GM21390 (cell line): ENCODE data around the gene C6orf136.

Experiments used
- ATAC-seq: cut with Tn5 transposase; IDR thresholded peaks from one replicate; pipeline ENCODE4 v1.9.1; 2021; ENCODE audit not compliant: unreplicated experiment

C6orf136 gene

DNA sequence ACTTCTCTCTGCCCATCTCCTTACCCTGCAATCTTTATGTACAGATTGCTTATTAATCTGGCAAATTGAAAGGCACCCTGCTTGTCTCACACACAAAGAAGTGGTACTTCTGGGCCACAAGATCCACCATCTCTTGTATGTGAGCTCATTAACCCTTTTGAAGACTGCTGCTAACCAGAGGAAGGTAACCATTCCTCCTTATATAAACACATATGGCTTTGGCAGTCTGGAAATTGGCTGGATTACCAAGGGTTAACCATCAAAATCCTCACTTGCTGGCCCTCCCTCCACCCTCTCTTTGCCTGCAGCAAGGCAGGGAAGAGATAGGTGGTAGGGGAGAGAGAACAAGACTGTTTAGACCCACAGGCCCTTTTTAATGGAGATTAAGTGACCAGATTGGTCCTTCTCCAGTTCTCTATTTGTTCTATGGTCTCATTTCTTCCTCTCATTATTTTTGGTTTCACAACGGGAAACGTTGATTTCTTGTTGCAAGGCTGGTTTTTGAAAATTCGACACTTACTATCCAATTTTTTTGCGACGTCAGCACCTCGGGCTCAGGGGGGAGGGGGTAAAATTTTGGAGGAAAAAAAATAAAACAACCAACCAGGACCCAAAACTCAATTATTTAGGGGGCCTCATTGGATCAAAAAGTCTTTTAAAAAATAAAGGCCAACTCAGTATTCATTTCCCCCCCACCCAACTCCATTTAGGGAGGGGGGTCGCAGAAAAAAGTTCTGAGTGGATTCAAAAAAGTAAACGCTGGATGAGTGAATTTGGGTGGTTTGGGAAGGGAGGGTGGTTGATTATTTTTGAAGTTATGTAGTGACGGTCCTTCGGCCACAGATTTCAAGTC is 30.7 kb upstream of the C6orf136 start:
- no peak for ATAC-seq

DNA sequence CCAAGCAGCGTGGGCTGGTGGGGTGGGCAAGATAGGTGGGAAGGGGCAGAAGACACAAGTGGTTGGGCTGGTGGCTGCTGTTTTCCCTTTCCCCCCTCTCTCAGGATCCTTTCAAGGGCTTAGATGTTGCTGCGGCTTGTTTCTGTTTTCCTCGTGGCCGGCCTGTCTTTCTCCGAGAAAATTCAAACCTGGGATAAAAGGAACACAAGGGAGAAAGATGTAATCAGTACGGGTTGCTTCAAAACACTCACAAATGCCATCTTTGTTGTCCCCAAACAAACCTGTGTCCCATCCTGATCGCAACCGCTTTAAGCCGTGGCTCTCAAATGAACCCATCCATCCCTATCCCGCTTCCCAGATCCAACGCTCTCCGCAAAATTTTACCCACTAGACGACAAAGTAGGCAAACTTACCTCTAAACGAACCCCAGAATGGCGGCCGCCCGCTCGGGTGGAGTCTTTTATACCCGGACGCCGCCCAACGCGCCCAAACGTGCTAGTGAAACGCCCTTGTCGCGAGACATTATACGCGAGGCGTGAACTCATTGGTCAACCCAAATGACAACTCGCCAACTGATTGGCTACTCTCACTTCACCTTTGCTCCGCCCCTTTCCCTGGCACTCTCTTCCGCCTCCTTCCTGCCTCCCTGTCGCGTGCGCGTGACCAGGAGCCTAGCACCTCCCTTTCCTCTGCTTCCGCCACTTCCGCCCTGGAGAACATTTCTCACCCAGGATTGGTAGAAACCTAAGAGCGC is 29.9 kb upstream of the C6orf136 start, which contains the start of gene PPP1R10:
PPP1R10 (minus strand) TSS at position 433 of the 754 bp plus-strand sequence. CDS start 7,299 bp downstream, outside the sequence.
- ATAC-seq, result peak; percentile 69

DNA sequence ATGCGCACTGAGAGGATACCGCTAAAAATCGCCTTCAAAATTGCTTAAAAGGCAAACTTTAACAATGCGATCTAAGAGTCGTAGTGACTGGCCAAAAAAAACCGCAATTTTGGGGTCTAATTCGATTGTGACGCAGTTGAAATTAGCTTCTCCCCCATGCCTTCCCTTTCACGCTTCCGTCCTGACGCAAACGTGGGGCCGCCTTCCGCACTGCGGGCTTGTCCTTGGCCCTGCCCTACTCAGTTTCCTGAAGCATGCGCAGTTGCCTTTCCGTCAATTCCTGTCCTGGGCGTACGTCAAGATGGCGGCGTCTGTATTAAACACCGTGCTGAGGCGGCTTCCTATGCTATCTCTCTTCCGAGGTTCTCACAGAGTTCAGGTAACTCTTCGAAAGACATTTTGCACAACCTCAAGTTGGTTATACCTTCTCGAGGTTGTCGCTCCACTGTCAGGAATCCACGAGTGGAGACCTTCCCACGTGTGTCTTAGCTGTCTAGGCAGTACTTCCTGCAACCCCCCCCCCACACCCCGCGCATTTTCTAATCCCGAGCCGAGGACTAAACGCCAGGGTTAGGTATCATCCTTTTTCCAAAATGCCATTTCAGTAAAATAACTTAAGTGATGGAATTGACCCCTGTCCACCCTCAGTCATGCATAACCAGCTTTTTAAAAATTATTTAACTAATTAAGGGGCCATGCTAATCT is 29.2 kb upstream of the C6orf136 start, which contains the start of gene MRPS18B:
MRPS18B (plus strand) TSS at position 276 of the 705 bp plus-strand sequence; CDS start at position 302, 26 bp downstream.
- peak; percentile 80 for ATAC-seq

DNA sequence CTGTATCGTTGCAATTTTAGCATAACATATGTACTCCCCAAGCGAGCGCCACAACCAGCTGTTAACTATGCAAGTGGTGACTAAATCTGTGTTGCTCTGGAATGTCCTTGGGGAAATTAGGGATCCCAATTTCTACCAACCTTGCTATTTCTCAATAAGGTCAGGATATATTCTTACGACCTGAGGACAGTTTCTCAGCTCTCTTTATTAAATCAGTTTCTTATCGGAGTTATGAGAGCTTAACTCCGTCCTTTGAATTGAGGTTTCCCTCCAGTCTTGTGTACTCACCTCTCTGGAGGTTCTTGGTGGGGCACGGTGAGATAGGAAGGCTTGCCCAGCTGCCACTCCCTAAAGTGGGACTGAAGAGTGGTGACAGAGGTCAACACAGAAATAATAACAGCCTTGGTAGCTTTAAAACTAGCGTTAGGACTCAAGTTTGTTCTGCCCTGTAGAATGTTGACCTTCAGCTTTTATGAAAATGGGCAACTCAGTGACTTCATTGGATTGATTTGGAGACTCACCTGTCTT is 28.6 kb upstream of the C6orf136 start:
- no peak for ATAC-seq

DNA sequence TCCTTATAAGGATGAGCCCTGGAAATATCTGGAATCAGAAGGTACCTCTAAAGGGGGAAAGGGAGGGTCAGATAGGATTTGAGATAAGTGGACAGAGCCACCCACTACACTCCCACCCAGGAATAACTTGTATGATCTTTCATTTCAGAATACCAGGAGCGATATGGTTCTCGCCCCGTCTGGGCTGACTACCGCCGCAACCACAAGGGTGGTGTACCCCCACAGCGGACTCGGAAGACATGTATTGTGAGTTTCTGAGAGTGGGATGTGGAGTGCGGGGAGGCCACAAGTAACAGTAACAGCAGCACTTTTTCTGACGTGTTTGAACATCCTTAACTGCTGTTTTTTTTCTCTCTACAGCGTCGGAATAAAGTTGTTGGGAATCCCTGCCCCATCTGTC is 27.4 kb upstream of the C6orf136 start:
- ATAC-seq, result no peak

DNA sequence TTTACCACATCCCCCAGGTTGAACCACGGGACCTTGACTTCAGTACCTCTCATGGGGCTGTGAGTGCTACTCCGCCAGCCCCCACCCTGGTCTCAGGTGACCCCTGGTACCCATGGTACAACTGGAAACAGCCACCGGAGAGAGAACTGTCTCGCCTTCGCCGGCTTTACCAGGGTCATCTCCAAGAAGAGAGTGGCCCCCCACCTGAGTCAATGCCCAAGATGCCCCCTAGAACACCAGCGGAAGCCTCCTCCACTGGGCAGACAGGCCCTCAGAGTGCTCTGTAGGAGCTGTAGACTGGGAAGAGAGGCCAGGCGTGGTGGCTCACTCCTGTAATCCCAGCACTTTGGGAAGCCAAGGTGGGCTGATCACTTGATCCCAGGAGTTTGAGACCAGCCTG is 21.4 kb upstream of the C6orf136 start:
- no peak for ATAC-seq

DNA sequence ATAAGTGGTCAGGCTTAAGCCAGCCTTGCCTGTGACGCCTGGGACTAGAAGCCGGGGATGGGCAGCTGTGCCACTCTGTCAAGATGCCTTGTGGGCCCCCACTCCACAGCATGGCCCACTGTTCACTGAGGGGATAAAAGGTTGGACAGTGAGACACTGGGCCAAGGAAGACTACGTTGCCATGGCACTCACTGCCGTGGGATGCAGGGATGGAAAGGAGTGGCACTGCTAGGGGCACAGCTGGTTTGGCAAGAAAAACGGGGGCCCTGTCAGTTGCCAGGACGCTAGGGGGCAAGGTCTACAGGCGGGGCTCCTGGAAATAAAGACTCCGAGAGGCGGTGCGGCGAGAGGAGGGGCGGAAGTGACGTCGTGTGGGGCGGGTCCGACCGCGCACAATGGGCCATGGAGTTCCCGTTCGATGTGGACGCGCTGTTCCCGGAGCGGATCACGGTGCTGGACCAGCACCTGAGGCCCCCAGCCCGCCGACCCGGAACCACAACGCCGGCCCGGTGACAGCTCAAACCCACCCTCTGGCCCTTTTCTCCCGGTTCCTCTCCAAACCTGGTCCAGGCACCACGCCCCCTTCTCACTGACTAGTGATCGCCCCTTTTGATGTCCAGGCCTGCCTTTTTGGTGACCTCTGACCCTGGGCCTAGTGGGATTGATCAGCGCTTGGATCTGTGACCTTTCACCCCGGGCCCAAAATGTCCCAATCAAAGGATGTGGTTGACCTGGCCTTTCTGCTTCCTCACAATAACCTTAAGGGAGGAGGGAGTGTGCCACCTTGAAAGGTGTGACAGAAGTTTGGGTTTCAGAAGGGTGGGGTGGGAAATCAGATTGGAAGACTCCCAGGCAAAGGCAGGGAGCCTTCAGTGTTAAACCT is 20.2 kb upstream of the C6orf136 start, which contains the start of gene ATAT1:
ATAT1 (plus strand) TSS at position 391 of the 883 bp plus-strand sequence.
- peak; percentile 86 for ATAC-seq

DNA sequence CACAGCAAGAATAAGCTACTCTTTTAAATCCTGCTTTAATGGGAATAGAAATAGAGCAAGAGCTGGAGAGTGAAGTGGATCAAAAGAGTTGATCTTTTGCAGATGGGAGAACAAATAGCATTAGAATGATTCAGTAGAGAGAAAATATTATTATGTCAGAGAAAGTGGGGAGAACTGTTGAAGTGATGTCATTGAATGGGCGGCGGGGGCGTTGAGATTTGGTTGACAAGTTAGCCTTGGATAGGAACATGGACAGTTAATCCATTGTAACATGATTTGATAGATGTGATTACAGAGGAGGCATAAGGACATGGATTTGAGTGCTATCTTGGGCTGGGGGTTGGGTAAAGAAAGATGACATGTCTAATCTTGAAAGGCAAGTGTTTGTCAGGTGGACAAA is 11.1 kb upstream of the C6orf136 start:
- no peak for ATAC-seq

DNA sequence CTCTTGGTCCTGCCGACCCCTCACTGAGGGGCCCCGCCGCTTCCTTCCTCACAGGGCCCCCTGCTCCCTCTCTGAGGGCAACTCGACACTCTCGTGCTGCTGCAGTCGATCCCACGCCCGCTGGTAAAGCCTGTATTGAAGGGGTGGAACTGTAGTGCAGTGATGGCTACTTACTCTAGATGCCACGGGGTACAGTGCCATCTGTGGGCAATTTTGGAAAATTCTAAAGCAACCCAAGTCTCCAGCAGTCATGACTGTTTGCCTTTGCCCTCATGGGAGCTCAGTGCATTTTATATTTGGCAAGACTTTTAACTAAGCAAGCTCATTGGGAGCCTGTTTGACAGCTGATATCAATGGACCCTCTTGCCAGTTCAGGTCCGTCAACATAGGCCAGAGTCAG is 6.5 kb upstream of the C6orf136 start:
- ATAC-seq, result no peak

DNA sequence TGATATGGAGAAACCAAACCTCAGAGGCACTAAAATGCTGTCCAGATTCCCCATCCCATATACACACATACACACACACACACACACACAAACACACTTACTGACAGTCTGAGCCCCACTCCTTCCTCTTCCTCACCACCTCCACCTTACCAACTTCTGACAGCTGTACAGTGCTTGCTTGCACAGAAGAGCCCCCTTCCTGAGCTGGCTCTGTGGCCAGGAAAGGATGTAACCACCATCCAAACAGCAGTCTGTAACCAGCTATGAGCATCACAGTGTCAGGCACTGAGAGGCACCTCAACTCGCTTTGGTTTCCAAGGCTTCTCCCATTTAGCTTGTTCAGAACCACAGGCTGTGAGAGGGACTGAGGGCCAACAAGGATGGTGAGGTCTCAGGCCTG is 5.9 kb upstream of the C6orf136 start:
- no peak for ATAC-seq

DNA sequence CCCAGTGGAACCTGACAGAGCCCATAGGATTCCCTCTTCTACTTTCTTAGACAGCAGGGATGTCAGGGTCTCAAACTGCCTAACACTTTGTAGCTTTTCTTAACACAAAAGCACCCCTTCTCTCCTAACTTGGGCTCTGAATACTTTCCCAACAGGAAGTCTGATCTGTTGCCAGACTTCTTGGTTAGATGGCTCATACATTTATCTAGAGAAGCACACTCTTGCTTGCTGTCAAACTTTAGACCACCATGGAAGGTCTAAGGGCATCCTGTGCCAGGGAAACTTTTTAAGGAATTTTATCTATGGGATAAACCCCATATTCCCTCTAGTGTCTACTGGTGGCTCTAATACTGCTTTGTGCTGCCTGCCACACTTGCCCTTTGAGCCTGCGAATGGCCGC is 3.3 kb upstream of the C6orf136 start:
- no peak for ATAC-seq

DNA sequence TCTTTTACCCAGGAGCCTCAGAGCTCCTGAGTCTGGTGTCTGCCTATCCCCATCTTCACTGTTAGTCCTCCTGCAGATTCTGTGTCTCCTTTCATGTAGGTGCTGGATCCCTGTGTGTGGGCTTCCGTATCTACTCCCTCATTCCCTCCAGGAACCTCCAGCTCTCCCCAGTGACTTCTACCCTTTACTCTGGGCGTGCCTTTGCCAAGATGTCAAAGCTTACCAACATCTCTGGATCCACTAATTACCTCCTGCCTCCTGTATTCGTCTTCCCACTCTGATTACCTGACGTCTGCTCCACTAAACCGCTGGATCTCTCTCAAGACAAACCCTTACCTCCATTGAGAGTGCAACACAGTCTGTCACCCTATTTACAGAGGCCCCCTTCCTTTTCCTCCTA is 2.2 kb upstream of the C6orf136 start:
- ATAC-seq, result no peak

DNA sequence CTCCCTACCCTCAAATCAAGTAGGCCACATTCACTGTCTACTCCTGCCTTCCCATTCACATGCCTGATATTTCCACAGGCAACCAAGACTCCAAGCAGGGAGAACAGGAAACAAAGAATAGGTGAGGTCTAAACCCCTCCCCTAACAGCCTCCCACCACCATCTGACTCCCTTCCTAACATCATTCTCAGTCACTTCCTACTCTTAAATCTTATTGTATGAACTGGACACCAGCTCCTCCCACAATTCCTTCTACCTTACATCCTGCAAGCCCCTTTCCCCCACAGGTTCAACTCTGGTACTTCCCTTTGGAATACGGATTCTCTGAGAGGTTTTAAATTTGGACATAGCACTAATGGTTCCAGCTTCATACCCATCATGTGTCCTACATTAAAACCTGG is 944 bp upstream of the C6orf136 start:
- ATAC-seq, result no peak

DNA sequence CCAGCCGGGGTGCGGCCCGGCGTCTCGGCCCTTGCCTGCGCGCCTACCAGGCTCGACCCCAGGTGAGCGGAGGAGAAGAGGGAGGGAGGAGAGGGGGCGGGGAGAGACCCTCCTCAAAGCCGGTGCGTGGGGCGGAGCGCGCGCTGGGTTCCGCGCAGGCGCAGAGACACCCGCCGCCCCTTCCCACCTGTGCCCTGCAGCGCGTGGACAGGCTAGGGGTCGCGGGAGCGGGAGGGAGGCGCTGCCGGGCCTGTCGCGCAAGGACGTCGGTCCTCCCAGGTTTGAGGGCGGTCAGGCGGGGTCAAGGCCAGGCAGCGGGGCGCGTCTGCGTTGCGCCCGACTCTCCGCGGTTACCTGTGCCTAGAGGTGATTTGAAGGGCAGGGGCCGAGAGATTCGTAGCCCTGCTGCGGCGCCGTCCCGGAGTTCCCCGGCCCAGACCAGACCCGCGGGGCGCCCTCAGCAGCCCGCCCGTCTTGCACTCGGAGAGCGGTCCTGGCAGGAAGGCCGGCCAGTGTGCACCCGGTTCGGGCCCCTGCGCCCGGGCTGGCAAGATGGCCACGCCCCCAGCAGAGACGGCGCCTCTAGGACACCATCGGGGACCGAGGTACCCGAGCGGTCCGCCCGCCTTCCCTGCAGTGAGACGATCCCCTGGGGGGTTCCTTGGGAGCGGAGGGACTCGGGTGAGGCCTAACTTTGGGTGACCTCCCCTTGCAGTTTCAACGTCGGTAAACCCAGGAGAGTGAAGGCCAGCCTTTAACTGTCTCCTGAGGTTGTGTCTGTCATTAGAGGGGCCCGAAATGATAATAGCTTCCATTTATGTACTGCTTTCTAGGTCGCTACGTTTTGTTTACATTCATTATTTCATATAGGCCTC is 546 bp downstream of the C6orf136 start:
- peak; percentile 65 for ATAC-seq

DNA sequence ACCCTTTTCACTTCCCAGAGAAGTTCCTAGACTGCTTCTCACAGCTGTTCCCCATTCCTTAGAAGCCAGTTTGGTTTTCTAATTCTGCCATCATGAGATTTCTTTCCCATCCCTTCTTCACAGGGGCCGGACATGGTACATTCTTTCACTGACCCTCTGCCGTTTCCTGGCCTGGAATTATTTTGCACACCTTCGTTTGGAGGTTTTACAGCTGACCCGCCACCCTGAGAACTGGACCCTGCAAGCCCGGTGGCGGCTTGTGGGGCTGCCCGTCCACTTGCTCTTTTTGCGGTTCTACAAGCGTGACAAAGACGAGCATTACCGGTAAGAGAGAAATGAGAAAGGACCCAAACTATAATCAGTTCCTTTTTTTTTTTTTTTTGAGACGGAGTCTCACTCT is 4.2 kb downstream of the C6orf136 start:
- no peak for ATAC-seq

DNA sequence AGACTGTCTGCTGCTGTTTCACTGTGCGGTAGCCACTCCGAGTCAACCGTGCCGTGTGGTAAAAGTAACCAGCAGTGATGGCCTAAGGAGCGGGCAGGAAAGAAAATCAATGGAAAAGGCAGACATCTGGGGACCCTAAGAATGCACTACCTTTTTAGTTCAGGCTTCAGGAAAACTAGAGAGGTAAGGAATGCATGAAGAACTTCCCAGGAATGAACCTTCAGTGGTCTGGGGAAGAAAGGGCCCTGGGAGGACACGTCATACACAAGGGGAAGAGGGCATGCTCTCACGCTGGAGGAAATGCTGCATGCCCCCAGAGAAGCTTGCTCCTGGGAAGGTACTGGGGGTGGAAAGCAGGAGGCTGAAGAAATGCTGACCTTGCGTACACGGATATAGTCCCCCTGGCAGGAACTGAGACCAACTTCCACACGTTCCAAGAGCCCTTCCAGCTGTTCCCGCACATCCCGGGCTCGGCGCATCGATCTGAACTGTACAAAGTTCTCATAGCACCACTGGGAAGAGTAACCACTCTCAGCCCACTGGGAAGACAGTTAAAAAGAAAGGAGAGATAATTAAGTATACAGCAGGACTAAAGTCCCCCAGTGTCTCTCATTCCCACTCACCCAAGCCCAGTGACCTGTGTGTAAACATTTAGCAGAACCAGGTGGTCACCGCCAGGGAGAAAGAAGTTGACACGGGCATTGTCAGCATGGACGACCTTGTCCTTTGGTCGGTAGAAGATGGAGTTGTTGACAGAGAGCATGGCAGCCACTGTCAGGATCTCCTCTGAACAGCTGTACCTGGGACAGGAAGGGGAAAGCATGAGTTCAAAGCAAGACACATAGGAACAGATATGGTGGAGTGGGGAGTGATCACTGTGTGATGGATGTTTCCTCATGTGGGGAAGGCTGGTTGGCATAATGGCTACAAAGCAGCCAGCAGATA is 8.1 kb downstream of the C6orf136 start:
- no peak for ATAC-seq

DNA sequence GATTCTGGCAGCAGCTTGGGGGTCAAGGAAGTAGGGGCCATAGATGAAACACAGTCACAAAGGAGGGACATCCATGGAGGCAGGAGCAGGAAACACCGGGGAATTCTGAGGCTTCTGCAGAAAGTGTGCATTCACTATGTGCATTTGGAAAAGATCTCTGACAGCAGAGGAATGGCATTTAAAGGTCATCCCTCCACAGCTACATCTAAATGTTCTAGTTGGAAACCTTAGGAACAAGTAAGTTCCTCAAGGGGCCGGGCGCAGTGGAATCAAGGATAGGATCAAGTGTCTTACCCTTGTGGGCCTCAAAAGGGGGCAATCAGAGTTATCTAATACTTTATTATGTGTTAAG is 8.8 kb downstream of the C6orf136 start:
- ATAC-seq, result no peak

DNA sequence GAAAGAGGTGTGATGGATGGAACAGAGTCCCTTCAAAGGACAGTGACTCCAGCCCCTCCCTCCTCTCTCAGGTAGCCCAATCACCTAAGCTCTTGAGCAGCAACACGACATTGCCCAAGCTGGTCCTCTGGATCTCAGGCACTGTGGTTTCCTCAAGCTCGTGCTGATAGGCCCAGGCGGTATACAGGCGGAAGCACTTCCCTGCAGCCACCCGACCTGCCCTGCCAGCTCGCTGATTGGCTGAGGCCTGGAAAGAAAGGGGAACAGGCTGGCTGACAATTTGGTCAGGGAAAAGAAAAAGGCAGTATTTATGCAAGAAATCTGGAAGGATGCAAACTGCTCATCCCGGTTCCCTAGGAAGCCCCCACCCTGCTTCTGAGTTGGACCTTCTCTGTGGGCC is 9.6 kb downstream of the C6orf136 start:
- ATAC-seq, result no peak
